HG02943 (cell line): ENCODE data around the gene SUSD5.

Source experiments
- ATAC-seq: cut with Tn5 transposase; IDR thresholded peaks from one replicate; pipeline ENCODE4 v1.9.1; 2021; ENCODE audit warnings: mild to moderate bottlenecking, low read depth, moderate library complexity; ENCODE audit not compliant: unreplicated experiment

The SUSD5 gene

DNA sequence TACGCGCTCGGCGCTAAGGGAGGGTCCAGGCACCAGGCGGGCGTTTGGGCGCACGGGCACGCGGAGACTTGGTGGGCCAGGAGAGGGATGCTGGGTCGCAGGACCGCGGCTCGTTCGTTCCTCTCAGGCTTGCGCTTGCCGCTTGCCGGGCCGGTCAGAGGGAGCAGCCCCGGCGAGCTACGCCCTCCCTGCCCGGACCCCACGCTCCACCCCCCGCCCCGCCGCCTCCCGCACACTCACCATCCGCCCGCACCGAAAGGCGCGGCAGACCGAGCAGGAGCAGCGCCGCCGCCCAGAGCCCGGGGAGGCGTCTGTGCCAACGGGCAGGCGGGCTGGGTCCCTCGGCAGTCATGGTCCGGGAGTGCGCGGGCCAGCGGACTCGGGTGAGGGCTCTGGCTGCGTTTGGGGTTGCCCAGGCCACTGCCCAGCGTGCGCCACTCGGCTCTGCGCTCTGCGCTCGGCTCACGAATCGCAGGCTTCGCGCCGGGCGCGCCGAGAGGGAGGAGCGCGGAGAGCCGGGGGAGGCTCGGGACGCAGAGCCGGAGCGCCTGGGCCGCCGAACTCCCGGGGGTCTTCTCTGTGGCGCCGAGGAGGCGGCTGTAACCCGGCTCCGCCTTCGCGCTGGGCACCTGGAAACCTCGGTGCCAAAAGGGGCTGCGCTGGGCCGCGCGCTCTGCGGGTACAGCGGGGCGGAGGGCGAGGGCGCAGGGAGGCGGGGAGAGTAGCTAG is at the start of gene SUSD5:
SUSD5 (minus strand) TSS at position 365 of the 729 bp plus-strand sequence; CDS start at position 352, 13 bp downstream.
- ATAC-seq: no peak

DNA sequence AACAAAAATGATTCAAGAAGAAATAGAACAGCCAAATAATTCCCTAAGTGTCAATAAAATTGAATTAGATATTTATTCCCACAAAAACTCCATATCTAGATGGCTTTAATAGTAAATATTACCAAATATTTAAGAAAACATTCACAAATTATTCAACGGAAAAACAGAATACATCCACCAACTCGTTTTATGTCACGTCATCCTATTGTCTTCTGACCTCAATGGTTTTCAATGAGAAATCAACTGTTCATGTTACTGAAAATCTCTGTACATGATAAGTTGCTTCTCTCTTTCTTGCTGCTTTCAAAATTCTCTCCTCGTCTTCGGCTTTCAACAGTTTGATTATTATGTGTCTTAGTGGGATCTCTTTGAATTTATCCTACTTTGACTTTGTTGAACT is 41.5 kb upstream of the SUSD5 start:
- no peak for ATAC-seq

DNA sequence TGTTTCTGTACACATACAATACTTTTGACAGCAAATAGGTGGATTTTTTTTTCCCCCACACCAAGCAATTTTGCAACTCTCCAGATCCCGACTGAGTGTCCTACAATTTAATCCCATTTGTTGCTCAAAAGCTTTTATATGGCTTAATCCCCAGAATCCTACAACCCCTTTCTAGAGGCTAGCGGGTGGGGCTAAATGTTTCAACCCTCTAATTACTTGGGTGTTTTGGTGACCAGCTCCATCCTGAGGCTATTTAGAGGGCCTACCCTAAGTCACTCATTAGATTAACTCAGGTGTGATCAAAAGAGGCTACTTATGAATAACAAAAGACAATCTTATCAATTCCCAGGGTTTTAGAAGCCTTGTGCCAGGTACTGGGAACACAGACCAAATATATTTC is 37.6 kb upstream of the SUSD5 start:
- ATAC-seq: no peak

DNA sequence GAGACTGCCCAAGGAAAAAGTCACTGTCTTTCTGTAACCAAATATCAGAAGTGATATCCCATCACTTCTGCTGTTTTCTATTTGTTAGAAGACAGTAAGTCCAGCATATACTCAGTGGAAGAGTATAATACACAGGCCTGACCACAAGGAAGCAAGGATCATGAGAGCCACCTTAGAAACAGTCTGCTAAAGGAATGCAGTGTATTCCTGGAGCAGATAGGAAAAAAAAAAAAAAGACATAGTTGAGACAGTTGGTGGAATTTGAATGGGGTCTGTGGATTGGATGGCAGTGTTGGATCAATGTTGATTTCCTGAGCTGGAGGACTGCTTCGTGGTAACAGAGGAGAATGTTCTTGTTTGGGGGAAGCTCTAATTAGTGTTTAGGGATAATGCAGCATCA is 32.1 kb upstream of the SUSD5 start:
- ATAC-seq: no peak

DNA sequence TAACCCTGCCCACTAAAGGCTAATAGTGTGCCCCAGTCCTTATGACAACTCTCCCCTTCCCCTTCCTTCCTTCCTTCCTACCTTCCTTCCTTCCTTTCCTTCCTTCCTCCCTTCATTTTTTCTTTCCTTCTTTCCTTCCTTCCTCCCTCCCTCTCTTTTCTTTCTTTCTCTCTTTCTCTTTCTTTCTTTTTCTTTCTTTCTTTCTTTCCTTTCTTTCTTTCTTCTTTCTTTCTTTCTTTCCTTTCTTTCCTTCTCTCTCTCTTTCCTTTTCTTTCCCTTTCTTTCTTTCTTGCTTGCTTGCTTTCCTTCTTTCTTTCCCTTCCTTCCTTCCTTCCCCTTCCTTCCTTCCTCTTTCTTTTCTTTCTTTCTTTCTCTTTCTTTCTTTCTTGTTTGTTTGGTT is 28.2 kb upstream of the SUSD5 start:
- no peak for ATAC-seq

DNA sequence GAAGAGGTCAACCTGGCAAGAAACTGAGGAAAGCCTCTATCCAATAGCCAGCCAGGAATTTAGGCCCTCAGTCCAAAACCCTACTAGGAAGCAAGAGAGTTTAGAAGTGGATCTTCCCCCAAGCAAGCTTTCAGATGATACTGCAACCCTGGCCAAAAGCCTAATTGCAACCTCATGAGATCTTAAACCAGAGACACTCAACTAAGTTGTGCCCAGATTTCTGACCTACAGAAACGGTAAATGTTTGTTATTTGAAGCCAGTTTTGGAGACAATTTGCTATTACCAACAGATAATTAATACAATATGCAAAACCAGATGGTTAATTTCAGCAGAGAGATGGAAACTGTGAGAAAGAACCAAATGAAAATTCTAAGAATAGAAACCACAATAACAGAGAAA is 21.7 kb upstream of the SUSD5 start:
- no peak for ATAC-seq

DNA sequence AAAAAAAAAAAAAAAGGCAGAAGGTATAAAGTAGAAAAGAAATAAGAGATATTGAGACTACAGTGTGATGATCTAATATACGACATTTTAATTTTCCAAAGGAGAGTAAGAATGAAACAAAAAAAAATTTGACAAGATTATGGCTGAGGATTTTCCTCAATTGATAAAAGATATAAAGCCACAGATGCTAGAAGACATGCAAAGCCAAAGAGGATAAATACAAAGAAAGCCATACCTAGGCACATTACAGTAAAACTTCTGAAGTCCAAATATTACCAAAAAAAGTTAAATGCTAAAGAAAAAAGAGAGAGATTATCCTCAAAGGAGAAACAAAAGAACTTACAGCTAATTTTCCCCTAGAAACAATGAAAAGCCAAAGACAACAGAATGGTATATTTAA is 20.3 kb upstream of the SUSD5 start:
- no peak for ATAC-seq

DNA sequence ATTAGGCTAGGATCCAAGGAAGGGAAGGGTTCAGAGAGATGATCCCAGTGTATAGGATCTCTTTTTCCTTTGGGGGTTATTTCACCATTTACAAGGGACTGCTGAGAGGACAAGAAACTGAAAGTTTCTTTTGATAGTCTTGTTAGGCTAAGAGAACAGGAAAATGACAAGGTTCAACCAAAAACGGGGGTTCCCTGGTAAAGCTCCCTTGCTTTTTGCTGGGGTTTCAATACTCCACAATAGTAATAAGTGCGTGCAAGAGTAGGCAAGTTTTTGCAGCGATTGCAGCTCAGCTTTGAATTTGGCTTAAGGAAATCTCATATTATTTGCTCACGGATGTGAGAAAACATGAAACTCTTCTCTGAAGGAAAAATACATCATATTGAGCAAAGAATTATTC is 18.8 kb upstream of the SUSD5 start:
- ATAC-seq: no peak

DNA sequence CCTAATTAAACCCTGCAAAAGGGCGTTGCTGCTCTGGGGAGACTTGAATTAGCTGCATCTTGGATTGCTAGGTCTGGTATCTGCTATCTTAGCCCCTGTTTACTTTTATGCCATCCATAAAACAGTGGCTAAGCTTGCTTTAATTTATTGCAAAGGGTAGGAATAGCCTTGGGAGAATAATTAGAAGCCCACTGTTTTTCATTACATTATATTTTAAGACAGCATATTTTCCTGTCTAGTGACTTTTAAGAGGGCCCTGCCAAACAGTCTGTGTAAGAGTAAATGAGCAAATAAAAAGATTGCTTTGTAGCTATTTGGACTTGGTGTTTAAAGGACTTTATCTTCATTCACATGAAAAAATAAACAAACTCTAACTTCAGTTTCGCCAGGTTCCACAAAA is 17.4 kb upstream of the SUSD5 start:
- no peak for ATAC-seq

DNA sequence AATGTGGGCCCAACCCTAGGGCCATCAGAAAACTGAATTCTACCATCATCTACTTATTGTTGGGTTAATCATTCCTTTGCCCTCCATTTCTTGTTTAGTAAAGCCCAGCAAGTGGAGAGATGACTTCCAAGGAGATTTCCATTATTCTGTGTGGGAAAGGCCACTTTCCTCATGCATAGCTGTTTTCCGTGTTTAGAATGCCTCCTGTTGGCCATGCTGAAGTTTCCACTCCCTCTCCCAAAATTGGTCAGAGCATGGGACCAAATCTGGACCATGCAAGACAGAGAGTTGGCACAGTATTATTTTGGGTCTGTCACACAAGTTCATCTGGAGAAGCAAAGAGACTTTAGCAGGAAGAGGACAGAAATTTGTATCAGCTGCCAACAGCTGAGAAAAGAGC is 15.3 kb upstream of the SUSD5 start:
- no peak for ATAC-seq

DNA sequence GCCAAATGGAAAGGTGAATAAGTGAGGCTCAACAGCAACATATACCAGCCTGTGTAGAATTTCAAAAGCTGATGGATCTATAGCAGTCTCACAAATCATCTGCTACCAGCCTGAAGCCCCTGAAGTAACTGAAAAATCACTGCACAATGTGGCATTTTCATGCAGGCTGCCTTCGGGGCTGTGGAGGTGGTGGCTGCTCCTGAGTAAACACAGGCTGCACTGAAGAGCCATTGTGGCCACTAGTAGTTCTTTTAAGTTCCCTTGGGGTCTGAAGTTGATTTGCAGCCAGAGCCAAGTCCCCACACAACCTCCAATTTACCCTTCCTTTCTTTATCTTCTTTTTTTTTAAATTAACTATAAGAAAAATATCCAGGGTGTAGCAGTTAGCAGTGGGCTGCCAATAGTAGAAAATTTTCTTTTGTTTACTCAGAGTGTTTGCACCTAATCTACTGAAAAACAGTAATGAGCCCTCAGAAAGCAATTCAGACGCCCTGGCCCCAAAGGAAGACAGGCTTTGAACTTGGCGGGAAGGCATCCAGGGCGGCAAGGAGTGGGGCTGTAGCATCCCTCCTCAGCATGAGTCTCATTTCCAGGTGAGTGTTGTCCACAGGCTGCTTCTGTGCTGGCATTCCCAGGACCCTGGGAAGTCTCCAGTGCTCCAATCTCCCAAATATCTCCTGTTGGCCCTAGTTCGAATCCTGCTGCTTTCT is 13.3 kb upstream of the SUSD5 start:
- ATAC-seq: no peak

DNA sequence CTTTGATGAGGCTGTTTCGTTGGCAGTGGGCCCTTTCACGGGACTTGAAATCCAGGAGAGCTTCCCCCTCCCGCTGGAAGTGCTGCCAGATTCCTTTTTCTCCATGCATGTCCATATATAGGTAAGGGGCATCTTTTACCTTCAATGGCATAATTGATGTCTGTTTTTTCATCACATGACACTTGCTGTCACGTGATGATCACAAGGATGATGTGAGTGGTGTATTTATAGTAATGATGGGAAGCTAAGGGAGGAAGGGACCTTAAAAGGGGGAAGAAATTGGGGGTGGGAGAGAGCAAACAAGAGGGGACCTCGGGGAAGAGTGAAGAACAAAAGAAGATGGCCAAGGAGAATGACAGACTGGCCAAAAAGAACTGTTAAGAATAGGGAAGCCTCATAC is 11.3 kb upstream of the SUSD5 start:
- no peak for ATAC-seq

DNA sequence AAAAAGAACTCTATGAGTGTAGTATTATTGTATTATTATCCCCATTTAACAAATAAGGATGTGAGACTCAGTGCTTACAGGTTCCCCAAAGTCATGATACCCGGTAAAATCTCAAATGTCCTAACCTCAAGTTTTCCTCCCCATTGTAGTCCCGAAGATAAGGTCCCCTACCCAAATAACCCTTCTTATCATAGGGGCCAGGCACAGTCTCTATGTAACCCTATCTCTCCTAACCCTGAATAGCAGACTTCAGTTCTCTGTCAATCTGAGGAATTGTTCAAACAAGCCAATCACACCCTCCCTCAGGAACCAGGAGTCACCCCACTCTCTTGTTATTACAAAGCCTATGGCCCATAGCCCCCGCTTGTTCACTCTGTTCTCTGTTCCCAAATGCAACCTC is 10.5 kb upstream of the SUSD5 start:
- no peak for ATAC-seq

DNA sequence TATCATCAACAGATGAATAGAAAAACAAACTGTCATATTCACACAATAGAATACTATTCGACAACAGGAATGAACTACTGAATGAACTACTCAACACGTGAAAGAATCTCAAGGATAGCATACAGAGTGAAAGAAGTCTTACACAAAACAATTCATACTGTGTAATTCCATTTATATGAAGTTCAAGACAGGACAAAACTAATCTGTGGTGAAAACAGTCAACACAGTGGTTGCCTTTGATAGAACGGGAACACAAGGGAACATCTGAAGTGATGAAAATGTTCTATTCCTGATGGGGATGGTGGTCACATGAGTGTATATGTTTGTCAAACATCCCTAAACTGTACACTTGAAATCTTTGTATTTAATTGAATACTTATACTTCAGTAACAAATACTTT is 2.6 kb upstream of the SUSD5 start:
- no peak for ATAC-seq

DNA sequence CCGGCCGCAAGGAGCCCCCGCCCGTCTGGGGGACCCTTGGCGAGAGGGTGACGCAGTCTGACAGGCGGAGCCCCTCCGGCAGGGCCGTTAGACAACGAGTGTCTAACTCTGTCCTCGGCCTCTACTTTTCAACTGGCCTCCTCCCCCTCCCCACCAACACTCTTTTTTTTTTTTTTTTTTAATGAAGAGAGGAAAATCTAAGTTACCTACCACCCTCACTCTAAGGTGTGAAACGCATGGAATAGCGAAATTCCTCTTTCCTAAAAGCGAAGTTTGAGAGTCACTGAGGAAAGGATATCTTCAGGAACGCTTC is 521 bp upstream of the SUSD5 start:
- no peak for ATAC-seq

DNA sequence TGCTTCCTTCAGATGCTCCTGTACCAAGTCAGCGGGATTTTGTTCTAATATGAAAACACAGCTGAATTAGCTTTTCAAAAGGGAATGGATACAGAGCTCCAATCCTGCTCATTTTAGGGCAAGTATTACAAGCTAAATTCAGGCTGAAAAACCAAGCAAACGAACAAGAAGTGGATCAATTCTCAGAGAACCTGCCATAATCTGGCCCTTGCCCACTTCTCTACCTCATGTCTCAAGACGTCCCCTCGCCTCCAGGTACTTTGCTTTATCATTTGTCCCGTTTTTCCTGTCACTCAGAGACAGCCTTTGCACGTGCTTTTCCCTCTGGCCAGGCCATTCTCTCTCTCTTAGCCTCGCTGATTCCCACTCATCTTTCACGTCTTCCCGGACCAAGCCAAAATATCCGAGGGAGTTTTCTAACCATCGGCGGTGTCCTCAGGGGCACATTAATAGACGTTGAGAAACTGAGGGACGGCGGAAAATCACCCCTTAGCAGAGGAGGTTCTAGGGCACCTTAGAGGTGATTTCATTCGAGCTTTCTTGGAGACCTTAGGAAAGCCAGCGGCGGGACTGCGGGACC is 654 bp downstream of the SUSD5 start:
- ATAC-seq: no peak

DNA sequence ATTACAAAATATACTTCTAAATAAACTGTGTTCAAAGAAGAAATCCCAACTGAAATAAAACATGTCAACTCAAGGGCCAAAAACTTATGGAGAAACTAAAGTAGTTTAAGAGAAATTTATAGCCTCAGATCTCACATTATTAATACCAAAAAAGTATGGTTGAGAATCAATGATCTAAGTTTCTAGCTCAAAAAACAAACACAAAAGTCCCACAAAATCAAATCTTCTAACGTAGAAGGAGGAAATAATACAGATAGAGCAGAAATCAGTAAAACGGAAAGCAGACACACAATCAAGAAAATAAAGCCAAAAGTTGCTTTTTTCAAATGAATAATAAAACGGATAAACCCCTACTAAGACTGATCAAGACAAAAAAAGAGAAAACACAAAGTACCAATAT is 2.9 kb downstream of the SUSD5 start:
- ATAC-seq: no peak

DNA sequence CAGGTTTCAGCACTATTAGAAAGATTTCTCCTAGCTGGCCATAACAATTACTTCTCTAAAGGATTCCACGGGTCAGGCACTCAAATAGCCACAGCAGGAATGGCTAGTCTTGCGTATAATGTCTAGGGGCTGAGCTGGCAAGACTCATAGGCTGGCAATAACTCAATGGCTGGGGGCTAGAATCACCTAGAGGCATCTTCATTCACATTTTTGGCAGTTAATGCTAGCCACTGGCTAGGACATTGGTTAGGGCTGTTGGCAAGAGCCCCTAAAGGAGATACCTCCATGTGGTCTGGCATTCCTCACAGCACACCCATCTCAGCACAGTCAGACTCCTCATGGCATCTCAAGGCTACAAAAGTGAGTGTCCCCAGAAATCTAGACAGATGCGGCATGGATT is 6.2 kb downstream of the SUSD5 start:
- no peak for ATAC-seq

DNA sequence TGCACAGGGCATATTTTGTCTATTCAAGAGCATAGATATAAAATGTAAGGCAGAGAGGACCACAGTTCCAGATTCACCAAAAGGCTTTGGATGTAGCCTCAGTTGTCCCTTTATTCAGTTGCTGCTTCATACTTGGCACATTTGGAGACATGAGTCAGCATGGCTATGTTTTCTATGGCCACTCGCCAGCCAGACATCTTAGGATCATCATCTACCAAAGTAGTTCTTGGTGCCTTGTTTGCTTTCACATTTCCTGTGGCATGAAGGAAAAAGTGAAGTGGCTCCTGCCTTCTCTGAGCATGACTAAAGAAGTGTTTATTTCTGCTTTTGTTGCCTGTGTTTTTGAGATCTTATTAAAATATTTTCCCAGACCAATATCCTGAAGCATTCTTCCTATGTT is 7.2 kb downstream of the SUSD5 start:
- ATAC-seq: no peak

DNA sequence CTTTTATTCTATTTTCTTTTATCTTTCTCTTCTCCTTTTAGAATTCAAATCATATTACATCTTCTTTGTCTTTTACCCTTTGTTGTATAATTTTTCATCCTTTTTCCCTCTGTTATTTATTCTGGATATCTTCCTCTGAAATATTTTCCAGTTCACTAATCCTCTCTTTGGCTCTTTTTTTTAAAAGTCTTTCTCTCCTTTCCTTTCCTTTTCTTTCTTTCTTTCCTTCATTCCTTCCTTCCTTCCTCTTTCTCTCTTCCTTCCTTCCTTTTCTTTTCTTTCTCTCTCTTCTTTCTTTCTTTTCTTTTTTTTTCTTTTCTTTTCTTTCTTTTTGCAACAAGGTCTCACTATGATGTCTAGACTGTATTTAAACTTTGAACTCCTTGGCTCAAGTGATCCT is 9.3 kb downstream of the SUSD5 start:
- ATAC-seq: no peak

DNA sequence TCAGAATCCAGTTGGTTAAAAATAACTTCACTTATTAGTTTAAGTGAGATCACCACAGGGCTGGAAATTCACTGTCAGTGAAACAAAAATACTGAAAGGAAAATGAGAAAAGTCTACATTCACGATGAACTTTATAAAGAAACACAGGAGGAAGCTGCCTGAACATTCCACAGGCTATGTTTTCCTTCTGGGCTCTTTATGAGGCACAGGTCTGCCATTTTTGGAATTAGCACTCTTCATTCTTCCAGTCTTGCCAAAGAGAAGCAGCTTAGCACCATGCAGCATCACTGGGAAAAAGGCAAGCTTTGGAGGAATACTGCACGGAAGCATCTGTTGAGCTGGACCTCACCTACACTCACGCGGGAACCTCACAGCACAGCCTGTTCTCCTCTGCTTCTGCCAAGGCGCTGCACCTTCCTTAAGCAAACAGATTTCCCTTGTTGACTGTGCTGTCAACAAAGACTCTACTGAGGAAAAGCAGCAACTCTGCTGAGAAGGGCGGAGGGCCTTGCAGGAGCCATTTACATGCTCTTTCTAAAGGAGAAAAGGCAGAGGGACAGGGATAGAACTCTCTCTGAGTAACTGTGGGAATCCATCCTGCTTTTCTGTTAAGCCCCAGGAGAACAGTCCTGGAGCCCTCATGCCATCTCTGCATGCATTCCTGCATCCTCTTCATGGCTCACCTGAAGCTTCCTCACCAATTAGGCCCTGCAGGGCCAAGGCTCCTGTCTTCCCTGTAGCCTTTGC is 15.7 kb downstream of the SUSD5 start:
- ATAC-seq: no peak
